ENCODE data around the gene NPLOC4.

DNA sequence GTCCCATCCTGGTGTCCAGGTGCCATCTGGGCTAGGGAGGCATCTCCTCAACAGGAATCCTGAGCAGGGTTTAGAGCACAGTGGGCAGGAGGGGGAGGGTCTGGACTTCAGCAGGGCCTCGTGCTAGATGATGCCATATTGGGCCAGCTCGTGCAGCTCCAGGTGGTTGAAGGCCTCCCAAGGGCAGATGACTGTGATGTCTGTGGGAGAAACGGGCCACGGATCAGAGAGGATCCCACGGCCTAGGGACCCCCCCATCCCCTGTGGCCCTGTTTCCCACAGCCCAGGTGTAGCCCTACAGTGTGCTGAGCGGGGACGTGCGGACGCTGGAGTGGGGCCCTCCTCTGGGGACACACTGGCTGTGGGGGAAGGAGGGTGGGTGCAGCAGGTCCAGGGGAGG is 14.0 kb upstream of the NPLOC4 start:
- TF ChIP-seq, protein P1, sequence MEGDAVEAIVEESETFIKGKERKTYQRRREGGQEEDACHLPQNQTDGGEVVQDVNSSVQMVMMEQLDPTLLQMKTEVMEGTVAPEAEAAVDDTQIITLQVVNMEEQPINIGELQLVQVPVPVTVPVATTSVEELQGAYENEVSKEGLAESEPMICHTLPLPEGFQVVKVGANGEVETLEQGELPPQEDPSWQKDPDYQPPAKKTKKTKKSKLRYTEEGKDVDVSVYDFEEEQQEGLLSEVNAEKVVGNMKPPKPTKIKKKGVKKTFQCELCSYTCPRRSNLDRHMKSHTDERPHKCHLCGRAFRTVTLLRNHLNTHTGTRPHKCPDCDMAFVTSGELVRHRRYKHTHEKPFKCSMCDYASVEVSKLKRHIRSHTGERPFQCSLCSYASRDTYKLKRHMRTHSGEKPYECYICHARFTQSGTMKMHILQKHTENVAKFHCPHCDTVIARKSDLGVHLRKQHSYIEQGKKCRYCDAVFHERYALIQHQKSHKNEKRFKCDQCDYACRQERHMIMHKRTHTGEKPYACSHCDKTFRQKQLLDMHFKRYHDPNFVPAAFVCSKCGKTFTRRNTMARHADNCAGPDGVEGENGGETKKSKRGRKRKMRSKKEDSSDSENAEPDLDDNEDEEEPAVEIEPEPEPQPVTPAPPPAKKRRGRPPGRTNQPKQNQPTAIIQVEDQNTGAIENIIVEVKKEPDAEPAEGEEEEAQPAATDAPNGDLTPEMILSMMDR (IDR thresholded peaks at IDR 0.05; ENCODE audit: insufficient read depth, low read length, poor library complexity, severe bottlenecking), result no peak
- TF ChIP-seq EZH2phosphoT487 (conservative IDR thresholded peaks at IDR 0.05; ENCODE audit: low read length), result no peak
